ENCODE results near the gene MAPRE3. TPM values are rescaled to one million over a fixed set of nuclear protein-coding genes. Genes with fewer than 3 reads are reported as not detected.

Gene MAPRE3
- total RNA-seq, 1 donor from 2014 or later = 4.1 TPM

- Mint-ChIP-seq H3K9me3 (ENCODE audit: unreplicated experiment) (no peaks in the 10 kb centered on the region), H3K36me3 (ENCODE audit: low read depth, unreplicated experiment) (peaks cover 18% of the 10 kb centered on the region), H3K4me1 (ENCODE audit: unreplicated experiment) (peaks cover 36% of the 10 kb centered on the region), H3K27me3 (ENCODE audit: unreplicated experiment) (peaks cover 5% of the 10 kb centered on the region), H3K4me3 (ENCODE audit: unreplicated experiment) (peak overlapping the region; percentile 98), H3K27ac (ENCODE audit: unreplicated experiment) (peak overlapping the region; percentile 89)
- no peak for DNase-seq (ENCODE audit: low spot score)
- TF ChIP-seq CTCF (IDR thresholded peaks at IDR 0.05; ENCODE audit: unreplicated experiment) = no peak
Observed at GRCh38 chr2:27069961-27070618, 99.7 kb downstream of the MAPRE3 start.

GRCh38 chr2:27070653-27071276 lies 100.3 kb downstream of the MAPRE3 start:
- no peaks in the 10 kb centered on the region for H3K9me3 Mint-ChIP-seq (ENCODE audit: unreplicated experiment)
- H3K4me1 Mint-ChIP-seq (ENCODE audit: unreplicated experiment) = peaks cover 41% of the 10 kb centered on the region
- peak overlapping the region; percentile 89 for H3K27ac Mint-ChIP-seq (ENCODE audit: unreplicated experiment)
- peaks cover 5% of the 10 kb centered on the region for H3K27me3 Mint-ChIP-seq (ENCODE audit: unreplicated experiment)
- DNase-seq (ENCODE audit: low spot score) = no peak
- peaks cover 18% of the 10 kb centered on the region for H3K36me3 Mint-ChIP-seq (ENCODE audit: low read depth, unreplicated experiment)
- H3K4me3 Mint-ChIP-seq (ENCODE audit: unreplicated experiment) = peak overlapping the region; percentile 98
- TF ChIP-seq CTCF (IDR thresholded peaks at IDR 0.05; ENCODE audit: unreplicated experiment) = no peak

- H3K27ac Mint-ChIP-seq (ENCODE audit: unreplicated experiment) = peak within 1 kb of the TSS; percentile 89
- peaks cover 5% of the 10 kb centered on the region for H3K27me3 Mint-ChIP-seq (ENCODE audit: unreplicated experiment)
- H3K4me3 Mint-ChIP-seq (ENCODE audit: unreplicated experiment) = peak within 1 kb of the TSS; percentile 98
- no peak for TF ChIP-seq CTCF (IDR thresholded peaks at IDR 0.05; ENCODE audit: unreplicated experiment)
- H3K9me3 Mint-ChIP-seq (ENCODE audit: unreplicated experiment) = no peaks in the 10 kb centered on the region
- peaks cover 16% of the 10 kb centered on the region for H3K36me3 Mint-ChIP-seq (ENCODE audit: low read depth, unreplicated experiment)
- peak; percentile 95 for DNase-seq (ENCODE audit: low spot score)
- H3K4me1 Mint-ChIP-seq (ENCODE audit: unreplicated experiment) = peaks cover 47% of the 10 kb centered on the region
Observed at GRCh38 chr2:27071277-27071989, 101.0 kb downstream of the MAPRE3 start, which contains the start of gene OST4. TSS of gene OST4 (minus strand) at chr2:27071654.

- peaks cover 50% of the 10 kb centered on the region for H3K4me1 Mint-ChIP-seq (ENCODE audit: unreplicated experiment)
- H3K4me3 Mint-ChIP-seq (ENCODE audit: unreplicated experiment) = peak overlapping the region; percentile 87
- no peak for TF ChIP-seq CTCF (IDR thresholded peaks at IDR 0.05; ENCODE audit: unreplicated experiment)
- H3K9me3 Mint-ChIP-seq (ENCODE audit: unreplicated experiment) = no peaks in the 10 kb centered on the region
- peaks cover 5% of the 10 kb centered on the region for H3K27me3 Mint-ChIP-seq (ENCODE audit: unreplicated experiment)
- H3K36me3 Mint-ChIP-seq (ENCODE audit: low read depth, unreplicated experiment) = peaks cover 15% of the 10 kb centered on the region
- no peak for DNase-seq (ENCODE audit: low spot score)
- peak overlapping the region; percentile 18 for H3K27ac Mint-ChIP-seq (ENCODE audit: unreplicated experiment)
Observed at GRCh38 chr2:27071990-27072830, 101.8 kb downstream of the MAPRE3 start.
